Stimulated activated CD8-positive, alpha-beta memory T cell treated with anti-CD3 and anti-CD28 coated beads, Interleukin-15, amount 100 ng/mL, for 1 hour (primary cell): ENCODE results near the gene SETDB1.
A peak's percentile ranks its signal among the peaks of the same experiment; 100 is the strongest.

Experiments
- DNase-seq: peaks from one replicate; pipeline ENCODE4 v3.0.0-alpha.2; 2020; ENCODE audit warnings: low read depth

Gene SETDB1

DNA sequence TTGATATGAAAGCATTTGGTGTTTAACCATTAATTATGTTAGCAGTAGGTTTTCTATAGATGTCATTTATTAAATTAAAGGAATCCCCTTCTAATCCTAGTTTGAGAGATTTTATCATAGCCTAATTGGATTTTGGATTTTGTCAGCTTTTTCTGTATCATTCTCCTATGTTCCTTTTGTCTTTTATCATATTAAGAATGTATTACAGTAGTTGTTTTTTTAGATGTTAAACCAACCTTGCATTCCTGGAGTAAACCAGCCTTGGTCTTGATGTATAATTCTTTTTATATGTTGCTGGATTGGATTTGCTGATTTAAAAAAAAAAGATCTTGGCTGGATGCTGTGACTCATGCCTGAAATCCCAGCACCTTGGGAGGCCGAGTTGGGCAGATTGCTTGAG lies 5.6 kb downstream of the SETDB1 start:
- DNase-seq = no peak

DNA sequence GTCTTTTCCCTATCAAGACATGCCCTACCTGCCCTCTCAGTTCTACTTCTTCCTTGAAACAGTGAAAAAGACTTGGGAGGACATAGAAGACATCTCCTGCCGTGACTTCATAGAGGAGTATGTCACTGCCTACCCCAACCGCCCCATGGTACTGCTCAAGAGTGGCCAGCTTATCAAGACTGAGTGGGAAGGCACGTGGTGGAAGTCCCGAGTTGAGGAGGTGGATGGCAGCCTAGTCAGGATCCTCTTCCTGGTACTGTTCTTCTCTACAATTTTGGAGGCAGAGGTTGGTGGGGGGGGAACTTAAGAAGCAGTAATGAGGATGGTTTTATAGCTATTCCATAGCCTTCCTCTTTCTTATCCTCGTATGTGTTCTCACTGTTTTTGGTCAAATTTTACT lies 18.7 kb downstream of the SETDB1 start:
- no peak for DNase-seq

DNA sequence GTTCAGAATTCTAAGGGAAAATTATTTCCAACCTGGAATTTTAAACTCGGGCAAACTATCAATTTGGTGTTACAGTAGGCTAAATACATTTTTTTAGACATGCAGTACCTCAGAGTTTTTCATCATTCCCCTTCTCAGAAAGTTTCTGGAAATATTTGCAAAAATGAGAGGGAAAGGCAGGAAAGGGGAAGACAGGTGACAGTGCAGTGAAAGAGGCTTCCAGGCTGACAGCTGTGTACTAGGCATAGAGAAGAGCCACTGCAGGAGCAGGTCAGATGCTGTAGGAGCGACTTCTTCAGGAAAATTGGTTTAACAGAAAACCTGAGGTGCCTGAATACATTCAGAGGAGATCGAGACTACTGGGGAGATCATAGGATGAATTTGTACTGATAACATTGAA lies 28.5 kb downstream of the SETDB1 start:
- no peak for DNase-seq

GRCh38 chr1:150955280-150955679 lies 29.1 kb downstream of the SETDB1 start:
- DNase-seq = no peak

DNA sequence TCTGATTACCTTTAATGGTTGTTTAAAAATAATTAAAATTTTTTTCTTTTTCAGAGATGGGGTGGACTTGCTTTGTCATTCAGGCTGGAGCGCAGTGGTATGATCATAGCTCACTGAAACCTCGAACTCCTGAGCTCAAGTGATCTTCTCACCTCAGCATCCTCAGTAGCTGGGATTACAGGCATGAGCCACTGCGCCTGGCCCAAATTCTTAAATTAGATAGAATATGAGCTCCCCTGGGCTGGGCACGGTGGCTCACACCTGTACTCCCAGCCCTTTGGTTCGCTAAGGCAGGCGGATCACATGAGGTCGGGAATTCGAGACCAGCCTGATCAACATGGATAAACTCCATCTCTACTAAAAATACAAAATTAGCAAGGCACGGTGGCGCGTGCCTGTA lies 31.5 kb downstream of the SETDB1 start:
- no peak for DNase-seq

DNA sequence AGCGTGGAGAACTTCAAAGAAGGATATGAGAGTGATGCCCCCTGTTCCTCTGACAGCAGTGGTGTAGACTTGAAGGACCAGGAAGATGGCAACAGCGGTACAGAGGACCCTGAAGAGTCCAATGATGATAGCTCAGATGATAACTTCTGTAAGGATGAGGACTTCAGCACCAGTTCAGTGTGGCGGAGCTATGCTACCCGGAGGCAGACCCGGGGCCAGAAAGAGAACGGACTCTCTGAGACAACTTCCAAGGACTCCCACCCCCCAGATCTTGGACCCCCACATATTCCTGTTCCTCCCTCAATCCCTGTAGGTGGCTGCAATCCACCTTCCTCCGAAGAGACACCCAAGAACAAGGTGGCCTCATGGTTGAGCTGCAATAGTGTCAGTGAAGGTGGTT lies 34.5 kb downstream of the SETDB1 start:
- DNase-seq = no peak

DNA sequence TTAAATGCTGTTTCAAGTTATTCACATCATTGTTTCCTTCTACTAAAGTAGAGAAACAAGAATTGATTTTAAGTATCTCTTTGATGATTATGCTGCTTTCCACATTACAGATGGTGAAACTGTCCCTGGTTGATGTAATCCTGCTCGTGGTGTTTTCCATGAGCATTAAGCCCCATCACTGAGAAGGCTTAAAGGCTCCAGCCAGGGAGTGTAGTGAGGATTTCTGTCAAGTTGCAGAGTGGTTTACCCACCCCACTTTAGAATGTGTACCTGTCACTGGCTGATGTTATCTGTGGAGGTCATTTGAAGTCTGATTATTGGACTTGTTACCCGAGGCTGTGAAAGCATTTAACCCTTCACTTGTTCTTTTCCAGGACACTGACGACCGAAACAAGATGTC lies 35.6 kb downstream of the SETDB1 start:
- DNase-seq = no peak

DNA sequence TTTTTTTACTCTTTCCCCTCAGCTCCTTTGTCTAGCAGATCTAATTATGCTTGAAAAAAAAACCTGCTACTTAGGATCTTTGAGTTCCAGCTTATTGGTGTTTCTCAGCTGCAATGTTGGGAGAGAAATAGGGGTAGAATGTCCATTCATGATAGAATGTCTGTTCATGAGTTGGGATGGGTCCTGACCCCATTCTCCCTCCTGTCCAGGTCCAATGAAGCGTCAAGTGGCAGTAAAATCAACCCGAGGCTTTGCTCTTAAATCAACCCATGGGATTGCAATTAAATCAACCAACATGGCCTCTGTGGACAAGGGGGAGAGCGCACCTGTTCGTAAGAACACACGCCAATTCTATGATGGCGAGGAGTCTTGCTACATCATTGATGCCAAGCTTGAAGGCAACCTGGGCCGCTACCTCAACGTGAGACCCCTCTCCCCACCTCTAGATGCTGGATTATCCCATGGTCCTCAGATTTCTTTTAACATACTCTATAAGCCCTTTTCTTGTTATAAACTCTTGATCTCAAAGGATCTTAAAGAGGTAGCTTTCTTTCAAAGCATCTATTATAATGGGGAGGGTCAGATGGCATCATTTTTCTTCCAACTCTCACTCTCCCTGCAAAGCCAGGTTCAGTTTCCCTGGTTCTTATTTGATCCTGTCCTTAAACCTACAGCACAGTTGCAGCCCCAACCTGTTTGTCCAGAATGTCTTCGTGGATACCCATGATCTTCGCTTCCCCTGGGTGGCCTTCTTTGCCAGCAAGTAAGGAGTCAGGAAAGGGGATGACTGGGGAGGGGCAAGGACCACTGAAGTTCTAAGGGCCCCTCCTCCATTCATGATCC lies 37.4 kb downstream of the SETDB1 start:
- no peak for DNase-seq

- DNase-seq = no peak
These were observed 38.0 kb downstream of the SETDB1 start for GRCh38 chr1:150964164-150964489.

GRCh38 chr1:150965605-150966004 lies 39.4 kb downstream of the SETDB1 start:
- no peak for DNase-seq

DNA sequence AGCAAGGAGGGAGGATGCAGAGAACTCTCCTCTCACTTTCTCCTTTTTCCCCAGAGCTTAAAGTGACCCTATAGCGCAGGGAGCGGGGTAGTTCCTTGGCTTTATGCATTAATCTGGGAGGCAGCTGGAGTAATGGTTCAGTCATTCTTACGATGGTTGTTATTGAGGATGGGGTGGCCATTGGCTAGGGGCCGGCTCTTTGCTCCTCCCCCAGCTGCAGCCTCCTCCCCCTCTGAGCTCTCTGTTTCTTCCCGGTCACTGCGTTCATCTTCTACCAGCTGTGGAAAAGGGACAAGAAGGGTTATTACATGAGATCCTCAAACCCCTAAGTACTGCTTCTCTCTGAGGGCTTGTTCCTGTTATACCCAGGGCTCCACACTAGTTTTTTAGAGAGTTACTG lies 39.8 kb downstream of the SETDB1 start:
- no peak for DNase-seq

DNA sequence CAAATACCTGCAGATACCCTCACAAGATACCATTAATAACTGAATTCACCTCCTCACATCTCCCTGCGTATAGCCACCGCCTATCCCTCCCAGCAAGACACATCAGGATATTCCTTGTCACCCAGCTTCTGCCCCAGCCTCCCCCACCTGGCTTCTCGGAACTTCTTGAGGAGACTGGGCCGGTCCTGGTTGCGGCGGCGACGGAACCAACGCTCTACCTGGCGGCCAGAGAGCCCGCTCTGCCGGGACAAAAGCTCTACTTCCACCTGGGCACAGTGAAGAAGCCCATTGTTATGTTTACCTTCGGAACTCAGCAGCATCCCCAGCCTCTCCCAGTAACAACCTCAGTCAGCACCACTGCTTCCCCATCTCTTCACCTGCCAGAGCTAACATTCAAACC lies 41.8 kb downstream of the SETDB1 start:
- DNase-seq = no peak

DNA sequence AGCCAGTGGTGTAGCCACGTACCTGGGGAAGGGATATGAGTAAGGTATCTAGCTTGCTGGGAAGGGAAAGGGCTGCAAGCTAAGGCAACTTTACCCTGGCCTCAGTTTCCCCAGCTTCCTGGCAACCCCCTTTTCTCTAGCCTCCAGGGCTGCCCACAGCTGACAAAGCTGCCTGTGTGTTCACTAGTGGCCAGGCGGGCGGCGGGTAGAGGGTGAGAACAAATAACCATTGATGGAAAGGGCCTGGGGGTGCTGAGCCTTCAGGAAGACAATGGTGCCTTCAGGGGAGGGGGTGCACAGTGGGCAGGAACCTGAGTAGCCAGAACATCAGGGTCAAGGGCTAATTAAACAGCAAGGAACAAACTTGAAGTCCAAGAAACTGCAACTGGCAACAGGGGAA lies 42.3 kb downstream of the SETDB1 start:
- DNase-seq = no peak

DNA sequence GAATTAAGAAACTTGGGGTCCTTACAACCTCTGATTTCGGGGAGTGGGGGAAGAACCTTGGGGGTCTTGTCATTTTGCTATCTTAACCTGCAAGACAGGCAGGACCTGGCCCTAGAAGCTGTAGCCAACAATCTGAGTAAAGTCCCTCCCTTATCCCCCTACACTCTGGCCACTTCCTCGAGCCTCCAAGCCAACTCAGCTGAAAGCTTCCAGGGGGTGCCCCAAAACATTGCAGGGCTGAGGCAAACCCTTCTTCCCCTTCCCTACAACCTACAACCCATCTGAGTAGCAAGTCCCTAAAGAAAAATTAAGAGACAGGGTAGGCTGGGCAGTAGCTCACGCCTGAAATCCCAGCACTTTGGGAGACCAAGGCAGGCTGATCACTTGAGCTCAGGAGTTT lies 43.5 kb downstream of the SETDB1 start:
- no peak for DNase-seq

- DNase-seq = no peak
These were observed 44.8 kb downstream of the SETDB1 start for GRCh38 chr1:150970808-150971582.

- no peak for DNase-seq
These were observed 45.6 kb downstream of the SETDB1 start for GRCh38 chr1:150971583-150972416.

GRCh38 chr1:150972417-150972940 lies 46.3 kb downstream of the SETDB1 start:
- DNase-seq = no peak

GRCh38 chr1:150973258-150973835 lies 47.2 kb downstream of the SETDB1 start:
- DNase-seq = no peak

DNA sequence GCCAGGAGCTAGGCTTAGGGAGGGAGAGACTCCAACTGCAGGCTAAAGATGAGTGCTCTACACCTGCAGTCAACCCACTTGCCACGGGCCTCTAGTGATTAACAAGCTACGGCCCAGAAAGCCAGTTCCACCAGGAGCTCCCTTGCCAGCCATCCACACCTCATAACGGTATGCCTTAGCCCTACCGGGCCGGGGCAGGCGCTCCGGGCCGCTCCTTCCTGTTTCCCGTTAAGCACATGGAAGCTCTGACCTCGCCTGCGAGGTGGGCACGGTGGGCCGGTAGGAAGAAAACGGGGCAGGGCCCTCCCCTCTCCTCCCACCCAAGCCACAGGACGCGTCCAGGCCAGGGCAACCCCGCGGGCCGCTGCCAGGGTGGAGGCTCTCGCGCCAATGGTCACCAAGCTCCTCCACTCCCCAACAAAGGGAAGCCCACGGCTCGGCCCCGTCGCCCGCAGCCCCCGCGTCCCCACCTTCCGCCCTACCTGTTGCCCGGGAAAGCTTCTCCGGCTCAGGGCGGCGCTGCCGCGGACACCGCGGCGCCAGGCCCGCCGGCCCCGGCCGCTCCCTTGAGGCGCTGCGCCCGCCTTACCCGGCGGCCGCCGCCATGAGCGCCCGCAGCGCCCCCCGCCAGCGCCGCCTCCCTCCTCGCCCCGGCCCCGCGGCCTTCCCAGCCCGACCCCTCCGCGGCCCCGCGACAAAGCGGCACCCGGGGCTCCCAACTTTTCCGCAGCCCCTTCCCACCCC lies 47.8 kb downstream of the SETDB1 start:
- peak; percentile 13 for DNase-seq

GRCh38 chr1:150974580-150975478 lies 48.7 kb downstream of the SETDB1 start, which contains the start of gene CERS2:
Gene CERS2 (minus strand): TSS chr1:150974835. CDS start chr1:150969090, 5,745 bp downstream.
- peak; percentile 44 for DNase-seq
